Uterus (tissue), 4 donors: Measurements from ENCODE around the gene IQSEC3. TPM values are rescaled to one million over a fixed set of nuclear protein-coding genes. Genes with fewer than 3 reads are reported as not detected.

Experiments
- DNase-seq, 2 donors: peaks; one replicate each; pipeline ENCODE4 v3.0.0-alpha.2; 2019 to 2020
- H3K27ac ChIP-seq, 2 donors: fragments of 200-600 bp; sonication (generic); 1 replicate in 1 of 2; 2 replicates in 1 of 2; pipeline ENCODE4 v1.5.1; 2016 to 2018
- H3K27me3 ChIP-seq, 2 donors: fragments of 200-600 bp; sonication (generic); one replicate each; pipeline ENCODE4 v1.5.1; 2018 to 2019; ENCODE audit warnings: control low read depth in 1 of 2
- H3K36me3 ChIP-seq, 2 donors: fragments of 200-600 bp; sonication (generic); one replicate each; pipeline ENCODE4 v1.5.1; 2019; ENCODE audit warnings: control low read depth in 1 of 2
- H3K4me1 ChIP-seq, 2 donors: fragments of 200-600 bp; sonication (generic); one replicate each; pipeline ENCODE4 v1.5.1; 2018 to 2019; ENCODE audit warnings: control low read depth in 1 of 2
- H3K4me3 ChIP-seq, 2 donors: fragments of 200-600 bp; sonication (generic); 1 replicate in 1 of 2; 2 replicates in 1 of 2; pipeline ENCODE4 v1.5.1; 2018 to 2019; ENCODE audit warnings: mild to moderate bottlenecking in 1 of 2
- H3K9me3 ChIP-seq, 2 donors: fragments of 200-600 bp; sonication (generic); one replicate each; pipeline ENCODE4 v1.5.1; 2019; ENCODE audit warnings: control low read depth in 1 of 2
- POLR2A ChIP-seq, 2 donors: fragments of 450-650 bp; IDR thresholded peaks; one replicate each; pipeline ENCODE4 v1.6.1; 2016; ENCODE audit warnings: antibody characterized with exemption in 2 of 2, mild to moderate bottlenecking in 1 of 2, moderate library complexity in 1 of 2
- intact Hi-C: fragments of 100-400 bp; cut with DNase I; formaldehyde crosslinking; loops from one replicate; pipeline ENCODE4 v1.15.1; 2023; ENCODE audit warnings: low total_unique reads
- total RNA-seq, 4 donors: library from RNA; depleted of rRNA in 3 of 4; stranded (reverse); fragments of >200 nt in 3 of 4; gene quantifications; one replicate each; pipeline versions ENCODE4 v1.1.0 to v1.2.4, GENCODE V29; 2014 to 2023
- TF ChIP-seq, protein P1 (sequence below), 4 experiments: fragments of 200-600 bp in 2 of 4; fragments of 450-650 bp in 2 of 4; sonication (generic) in 2 of 4; IDR thresholded peaks; one replicate each; pipeline ENCODE4 v1.5.1; 2016 to 2019; ENCODE audit warnings: antibody characterized with exemption in 4 of 4, mild to moderate bottlenecking in 2 of 4, moderate library complexity in 1 of 4
- donor health status: DM: yes; HTN: yes; CAD: no.

The IQSEC3 gene
- total RNA-seq, 4 donors from 2014 or later = under 0.01 to 2.9 (median 1.3) TPM

DNA sequence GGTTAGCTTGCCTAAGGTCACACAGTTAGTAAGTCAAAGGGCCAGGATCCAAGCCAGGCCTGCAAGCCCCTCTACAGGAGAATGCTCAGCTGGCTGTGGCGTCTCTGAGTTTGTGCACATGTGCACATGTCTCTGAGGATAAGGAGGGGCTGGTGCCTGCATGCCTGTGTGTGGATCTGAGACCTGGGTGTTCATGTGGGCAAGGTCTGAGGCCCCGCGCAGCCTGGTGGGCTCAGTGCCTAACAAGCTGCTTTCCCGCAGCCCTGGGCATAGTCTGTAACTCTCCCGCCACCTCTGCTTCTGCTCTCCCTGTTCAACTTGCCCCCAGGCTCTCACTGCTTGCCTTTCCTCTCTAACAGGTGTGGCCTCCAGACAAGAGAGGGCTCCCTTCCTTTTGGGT lies 151.7 kb downstream of the IQSEC3 start:
- intact Hi-C loops = no loop called here

DNA sequence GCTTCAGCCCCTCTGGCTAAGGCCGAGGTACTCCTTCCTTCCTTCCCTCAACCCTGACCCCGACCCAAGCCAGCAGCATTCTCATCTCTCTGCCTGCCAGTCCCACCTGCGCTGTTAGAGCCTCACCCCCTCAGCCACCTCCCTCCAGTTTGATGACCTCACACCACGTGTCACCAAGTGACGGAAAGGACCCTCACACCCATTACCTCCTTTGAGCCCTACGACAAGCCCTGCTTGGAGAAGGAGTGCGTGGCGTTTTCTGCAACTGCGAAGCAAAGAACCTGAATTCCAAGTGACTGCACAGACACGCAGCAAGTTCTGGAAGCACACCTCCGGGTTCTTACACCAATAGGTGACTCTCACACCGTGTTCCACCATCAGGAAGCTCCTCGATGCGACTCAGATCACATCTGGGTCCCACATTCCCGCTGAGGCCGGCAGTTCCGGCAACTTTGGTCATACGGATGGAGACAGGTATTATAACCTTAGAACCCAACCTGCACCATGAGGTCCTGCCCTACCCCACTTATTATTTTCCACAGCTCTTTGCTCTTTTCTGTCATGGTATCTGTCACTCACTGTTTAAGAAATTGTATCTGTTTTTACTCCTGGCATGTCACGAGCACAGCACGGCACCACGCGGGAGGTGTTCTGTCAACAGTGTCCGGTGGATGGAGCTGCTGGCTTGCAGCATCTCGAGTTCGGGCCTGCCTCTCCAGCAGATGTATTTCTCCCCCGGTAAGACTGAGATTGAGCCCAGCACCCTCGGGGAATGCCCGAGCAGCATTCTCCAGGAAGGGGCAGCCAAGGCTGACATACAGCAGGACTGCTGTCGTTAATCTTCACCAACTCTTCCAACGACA lies 152.4 kb downstream of the IQSEC3 start:
- Histone ChIP-seq H3K27me3 (no peaks in the 10 kb centered on the region), H3K36me3 (no peaks in the 10 kb centered on the region), H3K4me3 (no peak overlapping the region), H3K9me3 (no peaks in the 10 kb centered on the region), H3K4me1 (no peaks in the 10 kb centered on the region), H3K27ac (no peak overlapping the region)
- DNase-seq = no peak
- no peak for TF ChIP-seq POLR2A (IDR thresholded peaks at IDR 0.05)
- TF ChIP-seq, protein P1, sequence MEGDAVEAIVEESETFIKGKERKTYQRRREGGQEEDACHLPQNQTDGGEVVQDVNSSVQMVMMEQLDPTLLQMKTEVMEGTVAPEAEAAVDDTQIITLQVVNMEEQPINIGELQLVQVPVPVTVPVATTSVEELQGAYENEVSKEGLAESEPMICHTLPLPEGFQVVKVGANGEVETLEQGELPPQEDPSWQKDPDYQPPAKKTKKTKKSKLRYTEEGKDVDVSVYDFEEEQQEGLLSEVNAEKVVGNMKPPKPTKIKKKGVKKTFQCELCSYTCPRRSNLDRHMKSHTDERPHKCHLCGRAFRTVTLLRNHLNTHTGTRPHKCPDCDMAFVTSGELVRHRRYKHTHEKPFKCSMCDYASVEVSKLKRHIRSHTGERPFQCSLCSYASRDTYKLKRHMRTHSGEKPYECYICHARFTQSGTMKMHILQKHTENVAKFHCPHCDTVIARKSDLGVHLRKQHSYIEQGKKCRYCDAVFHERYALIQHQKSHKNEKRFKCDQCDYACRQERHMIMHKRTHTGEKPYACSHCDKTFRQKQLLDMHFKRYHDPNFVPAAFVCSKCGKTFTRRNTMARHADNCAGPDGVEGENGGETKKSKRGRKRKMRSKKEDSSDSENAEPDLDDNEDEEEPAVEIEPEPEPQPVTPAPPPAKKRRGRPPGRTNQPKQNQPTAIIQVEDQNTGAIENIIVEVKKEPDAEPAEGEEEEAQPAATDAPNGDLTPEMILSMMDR (IDR thresholded peaks at IDR 0.05) = no peak
- intact Hi-C loops = no loop called here

More for the DNA sequence above, 151.7 kb downstream of the IQSEC3 start:
- no peaks in the 10 kb centered on the region for H3K36me3 ChIP-seq
- TF ChIP-seq, protein P1 (IDR thresholded peaks at IDR 0.05) = no peak
- no peak for TF ChIP-seq POLR2A (IDR thresholded peaks at IDR 0.05)
- no peak overlapping the region for H3K4me3 ChIP-seq
- no peaks in the 10 kb centered on the region for H3K9me3 ChIP-seq
- no peak overlapping the region for H3K27ac ChIP-seq
- H3K27me3 ChIP-seq = no peaks in the 10 kb centered on the region
- H3K4me1 ChIP-seq = no peaks in the 10 kb centered on the region
- no peak for DNase-seq

DNA sequence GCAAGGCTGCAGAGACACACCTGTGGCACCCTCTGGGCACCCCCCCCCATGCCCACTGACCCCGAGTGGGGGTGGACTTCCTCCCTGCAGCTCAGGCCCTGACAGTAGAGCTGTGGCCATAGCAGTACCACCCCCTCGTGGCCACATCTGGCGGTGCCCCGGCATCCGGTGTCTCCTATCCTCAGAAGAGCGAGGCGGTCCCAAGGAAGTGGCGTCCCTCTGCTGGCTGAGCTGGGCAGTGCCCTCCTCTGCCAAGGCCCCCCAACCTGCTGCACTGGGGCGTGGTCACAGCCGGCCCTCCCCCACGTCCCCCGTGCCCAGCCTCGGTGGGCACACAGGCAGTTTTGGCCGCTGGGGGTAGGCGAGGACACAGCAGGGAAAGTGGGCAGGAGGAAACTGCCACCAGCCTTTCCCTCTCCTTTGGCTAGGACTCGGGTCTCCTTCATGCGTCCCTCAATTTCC lies 153.4 kb downstream of the IQSEC3 start:
- no peaks in the 10 kb centered on the region for H3K27me3 ChIP-seq
- H3K9me3 ChIP-seq = no peaks in the 10 kb centered on the region
- no peak overlapping the region for H3K27ac ChIP-seq
- no peak overlapping the region for H3K4me3 ChIP-seq
- H3K4me1 ChIP-seq = no peaks in the 10 kb centered on the region
- H3K36me3 ChIP-seq = no peaks in the 10 kb centered on the region
- no peak for TF ChIP-seq POLR2A (IDR thresholded peaks at IDR 0.05)
- TF ChIP-seq, protein P1 (IDR thresholded peaks at IDR 0.05) = peak in 3 of 4 experiments; percentile 5 to 42 (median 41)
- peak in 1 of 2 donors; percentile 33 for DNase-seq
- intact Hi-C loops = no loop called here

DNA sequence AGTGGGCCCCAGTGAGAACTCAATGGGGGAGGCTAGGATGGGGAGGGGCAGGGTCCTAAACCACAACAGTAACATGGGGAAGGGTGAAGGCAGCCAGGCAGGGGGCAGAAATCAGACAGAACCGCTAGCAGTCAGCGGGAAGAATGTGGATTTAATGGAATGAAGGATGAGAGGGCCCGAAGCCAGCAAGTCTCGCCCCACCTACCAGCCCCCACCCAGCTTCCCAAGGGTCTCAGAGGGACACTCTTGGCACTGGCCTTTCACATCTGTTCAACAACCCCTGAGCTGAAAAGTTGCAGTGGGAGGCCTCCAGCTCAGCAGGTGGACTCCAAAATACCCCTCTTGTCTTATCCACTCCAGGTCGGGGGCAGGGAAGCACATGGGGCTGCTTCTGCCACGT lies 153.9 kb downstream of the IQSEC3 start:
- H3K4me3 ChIP-seq = no peak overlapping the region
- TF ChIP-seq, protein P1 (IDR thresholded peaks at IDR 0.05) = no peak
- no peak for TF ChIP-seq POLR2A (IDR thresholded peaks at IDR 0.05)

DNA sequence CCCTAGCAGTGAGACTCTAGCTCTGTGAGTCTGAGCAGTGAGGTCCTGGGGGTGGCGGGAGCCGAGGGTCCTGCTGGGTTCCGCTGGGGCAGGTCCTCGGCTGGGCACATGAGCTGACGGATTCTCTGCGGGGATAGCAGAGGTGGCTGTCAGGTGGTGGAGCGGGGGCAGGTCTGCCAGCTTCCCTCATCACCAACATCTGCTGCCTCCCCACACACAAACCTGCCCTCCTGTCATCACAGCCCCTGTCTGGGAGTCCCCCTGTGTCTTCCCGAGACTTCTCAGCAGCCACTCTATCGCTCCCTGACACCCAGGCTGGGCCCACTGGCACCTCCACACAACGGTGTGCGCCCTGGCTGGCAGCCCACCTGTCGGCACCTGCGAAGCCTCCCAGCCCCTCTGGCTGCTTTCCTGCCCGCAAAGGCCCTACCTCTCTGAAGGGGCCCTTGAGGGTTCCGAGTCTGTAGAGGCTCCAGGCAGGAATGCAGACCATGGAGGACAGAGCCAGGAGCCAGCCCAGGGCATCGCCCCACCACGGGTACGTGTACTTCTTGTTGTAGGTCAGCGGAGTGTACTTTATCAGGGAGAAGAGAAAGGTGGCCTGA lies 154.5 kb downstream of the IQSEC3 start:
- no peak overlapping the region for H3K27ac ChIP-seq
- H3K27me3 ChIP-seq = no peaks in the 10 kb centered on the region
- no peaks in the 10 kb centered on the region for H3K4me1 ChIP-seq
- H3K36me3 ChIP-seq = no peaks in the 10 kb centered on the region
- no peaks in the 10 kb centered on the region for H3K9me3 ChIP-seq
- intact Hi-C loops = no loop called here
- TF ChIP-seq, protein P1 (IDR thresholded peaks at IDR 0.05) = no peak
- no peak for TF ChIP-seq POLR2A (IDR thresholded peaks at IDR 0.05)
- H3K4me3 ChIP-seq = no peak overlapping the region
- no peak for DNase-seq

More for the DNA sequence above, 153.9 kb downstream of the IQSEC3 start:
- Histone ChIP-seq H3K9me3 (no peaks in the 10 kb centered on the region), H3K4me1 (no peaks in the 10 kb centered on the region), H3K27ac (no peak overlapping the region), H3K27me3 (no peaks in the 10 kb centered on the region), H3K36me3 (no peaks in the 10 kb centered on the region)
- no peak for DNase-seq
- intact Hi-C loops = no loop called here
